Measurements from ENCODE around the gene CDKAL1. TPM values are rescaled to one million over a fixed set of nuclear protein-coding genes. Genes with fewer than 3 reads are reported as not detected.
"Not testable (repeated sequence)": the region's sequence is repeated elsewhere in the genome, so short reads cannot be mapped to it uniquely, and the experiment has no call there.

Gene CDKAL1
- total RNA-seq, 4 donors from 2014 or later = 24.7 to 32.8 (median 29.8) TPM

- TF ChIP-seq, protein P1, sequence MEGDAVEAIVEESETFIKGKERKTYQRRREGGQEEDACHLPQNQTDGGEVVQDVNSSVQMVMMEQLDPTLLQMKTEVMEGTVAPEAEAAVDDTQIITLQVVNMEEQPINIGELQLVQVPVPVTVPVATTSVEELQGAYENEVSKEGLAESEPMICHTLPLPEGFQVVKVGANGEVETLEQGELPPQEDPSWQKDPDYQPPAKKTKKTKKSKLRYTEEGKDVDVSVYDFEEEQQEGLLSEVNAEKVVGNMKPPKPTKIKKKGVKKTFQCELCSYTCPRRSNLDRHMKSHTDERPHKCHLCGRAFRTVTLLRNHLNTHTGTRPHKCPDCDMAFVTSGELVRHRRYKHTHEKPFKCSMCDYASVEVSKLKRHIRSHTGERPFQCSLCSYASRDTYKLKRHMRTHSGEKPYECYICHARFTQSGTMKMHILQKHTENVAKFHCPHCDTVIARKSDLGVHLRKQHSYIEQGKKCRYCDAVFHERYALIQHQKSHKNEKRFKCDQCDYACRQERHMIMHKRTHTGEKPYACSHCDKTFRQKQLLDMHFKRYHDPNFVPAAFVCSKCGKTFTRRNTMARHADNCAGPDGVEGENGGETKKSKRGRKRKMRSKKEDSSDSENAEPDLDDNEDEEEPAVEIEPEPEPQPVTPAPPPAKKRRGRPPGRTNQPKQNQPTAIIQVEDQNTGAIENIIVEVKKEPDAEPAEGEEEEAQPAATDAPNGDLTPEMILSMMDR (IDR thresholded peaks at IDR 0.05) = no peak
- TF ChIP-seq POLR2A (IDR thresholded peaks at IDR 0.05) = no peak
- Histone ChIP-seq H3K36me3 (peaks cover 0 to 3% of the 10 kb centered on the region in 2 donors), H3K4me1 (peaks cover 28 to 59% of the 10 kb centered on the region in 2 donors), H3K27ac (peak overlapping the region; percentile 19 to 62 (median 47)), H3K9me3 (no peaks in the 10 kb centered on the region), H3K4me3 (replicated peaks in 1 of 3) (no peak overlapping the region), H3K27me3 (no peaks in the 10 kb centered on the region)
- intact Hi-C loops (cut with DNase I) = no loop called here
- DNase-seq = peak; percentile 43 to 47
- WGBS, 2 donors = 37 to 44% methylated on average over 2 of the region's 2 CpGs
Measured at GRCh38 chr6:20539387-20539786, 5.1 kb downstream of the CDKAL1 start.

DNA sequence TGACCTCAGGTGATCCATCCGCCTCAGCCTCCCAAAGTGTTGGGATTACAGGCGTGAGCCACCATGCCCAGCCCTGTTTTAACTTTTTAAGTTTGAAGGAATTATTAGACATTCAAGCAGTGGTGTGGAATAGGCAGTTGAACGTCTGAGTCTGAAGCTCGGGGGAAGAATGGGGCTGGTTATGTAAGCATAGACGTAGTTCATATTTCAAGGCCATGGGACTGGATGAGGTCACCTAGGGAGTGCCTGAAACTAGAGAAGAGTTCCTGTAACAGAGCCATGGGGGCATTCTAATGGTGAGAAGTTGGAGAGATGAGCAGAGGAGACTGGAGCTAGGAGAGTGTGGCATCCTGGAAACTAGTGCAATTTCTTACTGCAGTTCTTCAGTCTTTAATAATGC lies 6.4 kb downstream of the CDKAL1 start:
- Histone ChIP-seq H3K4me3 (replicated peaks in 1 of 3) (no peak overlapping the region), H3K9me3 (no peaks in the 10 kb centered on the region), H3K27me3 (no peaks in the 10 kb centered on the region), H3K36me3 (peaks cover 0 to 3% of the 10 kb centered on the region in 2 donors), H3K4me1 (peaks cover 28 to 52% of the 10 kb centered on the region in 2 donors), H3K27ac (peak overlapping the region; percentile 19 to 62 (median 41))
- 68 to 74% methylated on average over 5 of the region's 5 CpGs for WGBS, 2 donors
- intact Hi-C loops (cut with DNase I) = no loop called here
- no peak for TF ChIP-seq POLR2A (IDR thresholded peaks at IDR 0.05)
- TF ChIP-seq, protein P1 (IDR thresholded peaks at IDR 0.05) = no peak
- no peak for DNase-seq

DNA sequence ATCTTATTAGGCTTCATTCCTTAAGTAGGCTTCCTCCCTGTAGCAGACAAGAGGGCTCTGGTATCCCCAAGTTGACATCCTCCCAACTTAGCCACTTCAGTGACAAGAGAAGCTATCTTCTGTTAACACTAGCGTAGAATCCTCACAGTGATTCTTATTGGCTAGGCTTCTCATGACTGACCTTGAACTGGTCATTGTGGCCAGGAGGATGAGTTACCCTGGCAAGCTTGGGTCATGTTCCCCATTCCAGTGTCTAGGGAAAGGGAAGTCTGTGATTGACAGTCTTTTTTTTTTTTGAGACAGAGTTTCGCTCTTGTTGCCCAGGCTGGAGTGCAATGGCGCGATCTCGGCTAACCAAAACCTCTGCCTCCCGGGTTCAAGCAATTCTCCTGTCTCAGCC lies 7.1 kb downstream of the CDKAL1 start:
- H3K9me3 ChIP-seq = no peaks in the 10 kb centered on the region
- intact Hi-C loops (cut with DNase I) = no loop called here
- H3K36me3 ChIP-seq = peaks cover 0 to 3% of the 10 kb centered on the region in 2 donors
- no peaks in the 10 kb centered on the region for H3K27me3 ChIP-seq
- WGBS, 2 donors = 95 to 100% methylated on average over 6 of the region's 6 CpGs
- TF ChIP-seq, protein P1 (IDR thresholded peaks at IDR 0.05) = no peak
- TF ChIP-seq POLR2A (IDR thresholded peaks at IDR 0.05) = no peak
- H3K27ac ChIP-seq = peak overlapping the region; percentile 8 to 62 (median 41)
- H3K4me3 ChIP-seq (replicated peaks in 1 of 3) = no peak overlapping the region
- no peak for DNase-seq
- H3K4me1 ChIP-seq = peaks cover 28 to 52% of the 10 kb centered on the region in 2 donors

DNA sequence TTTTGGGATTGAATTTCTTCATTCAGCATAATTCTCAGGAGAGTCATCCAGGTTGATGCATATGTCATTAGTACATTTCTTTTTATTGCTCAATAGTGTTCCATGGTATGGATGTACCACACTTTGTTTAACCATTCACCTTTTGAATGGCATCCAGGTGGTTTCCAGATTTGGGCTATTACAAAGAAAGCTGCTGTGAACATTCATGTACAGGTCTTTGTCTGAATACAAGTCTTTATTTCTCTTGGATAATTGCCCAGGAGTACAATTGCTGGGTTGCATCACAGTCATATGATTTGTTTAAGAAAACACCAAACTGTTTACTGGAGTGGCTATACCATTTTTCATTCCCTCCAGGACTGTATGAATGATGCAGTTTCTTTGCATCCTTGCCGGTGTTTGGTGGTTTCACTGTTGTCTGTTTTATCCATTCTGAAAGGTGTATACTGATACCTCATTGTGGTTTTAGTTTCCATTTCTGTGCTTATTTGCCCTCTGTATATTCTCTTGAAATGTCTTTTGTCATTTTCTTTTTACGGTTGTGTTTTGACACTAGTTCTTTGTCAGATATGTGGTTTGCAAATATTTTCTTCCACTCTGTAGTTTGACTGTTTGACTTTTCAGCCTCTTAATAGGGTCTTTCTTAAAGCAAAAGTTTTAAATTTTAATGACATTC lies 8.8 kb downstream of the CDKAL1 start:
- intact Hi-C loops (cut with DNase I) = no loop called here
- Histone ChIP-seq H3K9me3 (no peaks in the 10 kb centered on the region), H3K36me3 (peaks cover 0 to 3% of the 10 kb centered on the region in 2 donors), H3K4me3 (replicated peaks in 1 of 3) (no peak overlapping the region), H3K27ac (no peak overlapping the region), H3K27me3 (no peaks in the 10 kb centered on the region), H3K4me1 (peaks cover 28 to 47% of the 10 kb centered on the region in 2 donors)
- no peak for DNase-seq
- TF ChIP-seq, protein P1 (IDR thresholded peaks at IDR 0.05) = no peak
- TF ChIP-seq POLR2A (IDR thresholded peaks at IDR 0.05) = no peak
- 73 to 81% methylated on average over 2 of the region's 2 CpGs for WGBS, 2 donors

DNA sequence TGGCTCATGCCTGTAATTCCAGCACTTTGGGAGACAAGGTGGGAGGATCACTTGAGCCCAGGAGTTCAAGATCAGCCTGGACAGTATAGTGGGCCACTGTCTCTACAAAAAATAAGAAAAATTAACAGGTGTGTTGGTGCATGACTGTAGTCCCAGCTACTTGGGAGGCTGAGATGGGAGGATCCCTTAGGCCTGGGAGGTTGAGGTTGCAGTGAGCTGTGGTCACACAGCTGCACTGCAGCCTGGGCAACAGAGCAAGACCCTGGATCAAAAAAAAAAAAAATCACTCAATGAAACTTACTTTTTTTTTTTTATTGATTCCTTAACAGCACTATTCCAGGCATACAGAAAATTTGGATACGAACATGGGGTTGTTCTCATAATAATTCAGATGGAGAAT lies 14.0 kb downstream of the CDKAL1 start:
- Histone ChIP-seq H3K9me3 (no peaks in the 10 kb centered on the region), H3K27ac (no peak overlapping the region), H3K36me3 (peaks cover 0 to 7% of the 10 kb centered on the region in 2 donors), H3K27me3 (no peaks in the 10 kb centered on the region), H3K4me1 (peaks cover 0 to 1% of the 10 kb centered on the region in 2 donors), H3K4me3 (replicated peaks in 1 of 3) (no peak overlapping the region)
- intact Hi-C loops (cut with DNase I) = no loop called here
- DNase-seq = no peak
- WGBS, 2 donors = 98 to 100% methylated on average over 1 of the region's 1 CpG
- TF ChIP-seq, protein P1 (IDR thresholded peaks at IDR 0.05) = no peak
- no peak for TF ChIP-seq POLR2A (IDR thresholded peaks at IDR 0.05)

DNA sequence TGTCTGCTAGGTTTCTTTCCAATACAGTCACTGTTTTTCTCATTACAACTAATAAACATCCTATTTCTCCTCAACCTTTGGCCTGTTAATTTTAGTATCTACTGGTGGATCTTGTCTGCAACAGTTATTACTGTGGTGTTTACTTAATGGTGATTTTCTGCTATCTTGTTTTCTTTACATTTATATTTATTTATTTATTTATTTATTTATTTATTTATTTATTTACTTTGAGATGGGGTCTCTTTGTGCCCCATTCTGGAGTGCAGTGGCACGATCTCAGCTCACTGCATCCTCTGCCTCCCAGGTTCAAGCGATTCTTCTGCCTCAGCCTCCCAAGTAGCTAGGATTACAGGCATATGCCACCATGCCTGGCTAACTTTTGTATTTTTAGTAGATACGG lies 15.1 kb downstream of the CDKAL1 start:
- H3K4me1 ChIP-seq; DNase-seq; H3K9me3 ChIP-seq; H3K27me3 ChIP-seq; H3K4me3 ChIP-seq (replicated peaks in 1 of 3); H3K27ac ChIP-seq; intact Hi-C loops (cut with DNase I); H3K36me3 ChIP-seq: not testable (repeated sequence)
- 94 to 95% methylated on average over 3 of the region's 3 CpGs for WGBS, 2 donors
